Measurements from ENCODE around the gene PPP1R14B. TPM values are rescaled to one million over a fixed set of nuclear protein-coding genes. Genes with fewer than 3 reads are reported as not detected.

The PPP1R14B gene
- total and polyA plus RNA-seq, 2 of the 13 experiments (the other 11 are each of a cell fraction or from before 2014, with no cell fraction given), result 110 to 148 TPM

DNA sequence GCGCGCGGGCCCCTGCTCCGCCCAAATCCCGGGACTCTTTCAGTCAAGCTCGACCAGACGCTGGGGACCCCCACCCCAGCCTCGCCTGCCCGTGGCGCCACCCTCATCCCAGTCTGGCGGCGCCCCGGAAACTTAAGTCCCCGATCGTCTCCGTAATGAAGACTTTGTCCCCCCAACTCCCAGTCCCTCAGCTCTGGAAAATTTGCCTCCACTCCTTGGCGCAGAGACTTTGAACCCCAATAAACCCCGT is 4.9 kb upstream of the PPP1R14B start:
- Histone ChIP-seq H3K79me2 (ENCODE audit: insufficient read depth, low read length) (peaks cover 7% of the 10 kb centered on the region), H3K4me1 (ENCODE audit: insufficient read depth, low read length) (peaks cover 51% of the 10 kb centered on the region), H3K9me3 (ENCODE audit: low read length) (no peaks in the 10 kb centered on the region), H3K27ac (ENCODE audit: extremely low read length, insufficient read depth, low read length) (no peak overlapping the region), H3K9ac (ENCODE audit: insufficient read depth, low read depth, low read length) (peak overlapping the region; percentile 70), H3K27me3 (ENCODE audit: control insufficient read depth in 1 of 2, insufficient read depth in 2 of 2, low read length in 2 of 2) (no peaks in the 10 kb centered on the region; a peak in 1 of 5 replicates), H3K4me3 (replicated peaks in 1 of 3; ENCODE audit: insufficient read depth in 1 of 3, low read depth in 2 of 3, low read length in 3 of 3) (peak overlapping the region; percentile 66 to 88 (median 83)), H3K4me2 (ENCODE audit: low read depth, low read length) (peak overlapping the region; percentile 97), H3K36me3 (replicated peaks in 1 of 2; ENCODE audit: control insufficient read depth in 1 of 2, insufficient read depth in 2 of 2, low read length in 2 of 2) (peaks cover 5 to 10% of the 10 kb centered on the region in 2 experiments; a peak in 1 of 5 replicates), H4K20me1 (ENCODE audit: insufficient read depth, low read length) (no peaks in the 10 kb centered on the region), H2AFZ (ENCODE audit: low read length) (no peak overlapping the region)
- no TSS peak for BruUV-seq (replicated peaks)
- ChIA-PET CTCF (ENCODE audit: low intra/inter-chr PET ratio, low total read pairs) (no interaction called here), POLR2A (interaction anchor here (1.3 to 2.1 kb wide), 4 partner anchors 10 to 53 kb away, joined by 6 to 7 read pairs (median 6); partner anchors contain the start of genes ESRRA and FKBP2)
- TF ChIP-seq ZNF83 (CRISPR knock-in tag; IDR thresholded peaks at IDR 0.05; ENCODE audit: borderline replicate concordance), result no peak
- TF ChIP-seq ZNF333 (CRISPR knock-in tag; IDR thresholded peaks at IDR 0.05; ENCODE audit: borderline replicate concordance), result no peak
- 0 out of 2 replicates have a peak, but pooled peaks have one; percentile 9 for TF ChIP-seq RBFOX2 (IDR thresholded peaks at IDR 0.05; ENCODE audit: low read depth, low read length)
- TF ChIP-seq SIX1 (CRISPR knock-in tag; IDR thresholded peaks at IDR 0.05; ENCODE audit: borderline replicate concordance), result no peak
- TF ChIP-seq KDM5B (CRISPR knock-in tag; IDR thresholded peaks at IDR 0.05; ENCODE audit: borderline replicate concordance), result peak; percentile 54; the same call in 1 of the 2 replicates
- TF ChIP-seq ETV5 (CRISPR knock-in tag; IDR thresholded peaks at IDR 0.05; ENCODE audit: borderline replicate concordance), result 0 out of 2 replicates have a peak, but pooled peaks have one; percentile 16
- intact Hi-C loops (cut with micrococcal nuclease; ENCODE audit: unreplicated experiment) (loop anchor here (2.0 kb wide), 2 partner anchors 17 to 61 kb away; no protein-coding TSS in a partner anchor), in situ Hi-C loops (cut with HindIII; ENCODE audit: extremely low pct_ligation_motif_present, low pct_unique_long_range_greater_than_20kb) (no loop called here)
- WGBS (ENCODE audit: low lambda C conversion rate), result 0% methylated on average over 6 of the region's 18 CpGs
- FAIRE-seq (no peak), ATAC-seq (no peak), DNase-seq (ENCODE audit: low spot score) (no peak)

DNA sequence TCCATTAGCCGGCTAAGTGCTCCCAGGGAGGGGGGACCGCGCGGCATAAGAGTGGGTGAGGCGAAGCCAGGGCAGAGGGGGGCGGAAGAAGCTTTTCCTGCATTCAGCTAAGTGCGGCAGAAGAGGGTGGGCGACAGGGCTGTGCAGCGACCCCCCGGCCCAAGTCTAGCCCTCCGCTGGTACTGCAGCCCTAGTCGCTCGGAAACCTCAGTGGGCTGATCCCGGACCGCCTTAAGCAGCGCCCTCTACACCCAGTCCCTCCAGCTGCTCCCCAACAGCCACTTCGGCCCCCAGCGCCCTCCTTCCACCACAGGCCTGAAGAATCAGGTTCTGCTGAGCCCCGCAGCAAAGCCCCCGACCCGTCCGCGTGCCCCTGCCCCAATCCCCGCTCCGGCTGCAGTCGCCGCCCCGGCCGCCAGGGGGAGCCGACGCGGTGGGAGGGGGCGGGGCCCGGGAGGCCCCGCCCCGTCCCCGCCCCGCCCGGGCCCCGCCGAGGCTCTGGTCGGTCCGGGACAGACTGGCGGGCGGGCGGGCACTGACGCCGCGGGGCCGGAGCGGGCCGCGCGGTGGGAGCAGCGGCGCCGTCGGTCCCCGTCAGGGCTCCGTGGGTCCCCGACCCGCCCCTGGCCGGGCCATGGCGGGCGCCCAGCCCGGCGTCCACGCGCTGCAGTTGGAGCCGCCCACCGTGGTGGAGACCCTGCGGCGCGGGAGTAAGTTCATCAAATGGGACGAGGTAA is 4.4 kb upstream of the PPP1R14B start, which contains the start of gene PLCB3:
Gene PLCB3 (plus strand): TSS at position 515 of the 737 bp plus-strand sequence. CDS start 120 bp downstream, at position 635.
- Histone ChIP-seq H3K4me3 (replicated peaks in 1 of 3; ENCODE audit: insufficient read depth in 1 of 3, low read depth in 2 of 3, low read length in 3 of 3) (peak within 1 kb of the TSS; percentile 68 to 88 (median 83)), H3K4me1 (ENCODE audit: insufficient read depth, low read length) (peaks cover 51% of the 10 kb centered on the region), H3K9ac (ENCODE audit: insufficient read depth, low read depth, low read length) (peak within 1 kb of the TSS; percentile 70), H3K9me3 (ENCODE audit: low read length) (no peaks in the 10 kb centered on the region), H3K27me3 (ENCODE audit: control insufficient read depth in 1 of 2, insufficient read depth in 2 of 2, low read length in 2 of 2) (no peaks in the 10 kb centered on the region; a peak in 1 of 5 replicates), H4K20me1 (ENCODE audit: insufficient read depth, low read length) (no peaks in the 10 kb centered on the region), H3K4me2 (ENCODE audit: low read depth, low read length) (peak within 1 kb of the TSS; percentile 100), H3K79me2 (ENCODE audit: insufficient read depth, low read length) (peaks cover 10% of the 10 kb centered on the region), H2AFZ (ENCODE audit: low read length) (no peak within 1 kb of the TSS), H3K27ac (ENCODE audit: extremely low read length, insufficient read depth, low read length) (no peak within 1 kb of the TSS), H3K36me3 (replicated peaks in 1 of 2; ENCODE audit: control insufficient read depth in 1 of 2, insufficient read depth in 2 of 2, low read length in 2 of 2) (0 out of 5 replicates have a peak, but pooled peaks cover 1 to 7% of the 10 kb centered on the region in 2 experiments)
- ChIA-PET POLR2A (interaction anchor here (0.9 to 2.1 kb wide), 9 partner anchors 10 to 70 kb away, joined by 3 to 14 read pairs (median 6); partner anchors contain the start of genes ESRRA, FKBP2 and PRDX5), CTCF (ENCODE audit: low intra/inter-chr PET ratio, low total read pairs) (no interaction called here)
- DNase-seq (ENCODE audit: low spot score), result no peak
- FAIRE-seq, result no peak
- in situ Hi-C loops (cut with HindIII; ENCODE audit: extremely low pct_ligation_motif_present, low pct_unique_long_range_greater_than_20kb), result no loop called here
- intact Hi-C loops (cut with micrococcal nuclease; ENCODE audit: unreplicated experiment), result loop anchor here (2.0 kb wide), 2 partner anchors 18 to 60 kb away; no protein-coding TSS in a partner anchor
- ATAC-seq, result peak; percentile 39
- BruUV-seq (replicated peaks), result no TSS peak
- 0% methylated on average over 6 of the region's 75 CpGs for WGBS (ENCODE audit: low lambda C conversion rate)
- no peak for TF ChIP-seq ZNF225 (CRISPR knock-in tag; IDR thresholded peaks at IDR 0.05)
- no peak for TF ChIP-seq ZNF577 (CRISPR knock-in tag; IDR thresholded peaks at IDR 0.05; ENCODE audit: borderline replicate concordance, low read depth)
- no peak for TF ChIP-seq NR1H2 (CRISPR knock-in tag; IDR thresholded peaks at IDR 0.05; ENCODE audit: borderline replicate concordance, low read depth)
- TF ChIP-seq ZNF10 (CRISPR knock-in tag; IDR thresholded peaks at IDR 0.05; ENCODE audit: borderline replicate concordance, low read depth), result no peak
- TF ChIP-seq ZSCAN9 (CRISPR knock-in tag; IDR thresholded peaks at IDR 0.05; ENCODE audit: borderline replicate concordance), result no peak
- TF ChIP-seq TAF1 (CRISPR knock-in tag; IDR thresholded peaks at IDR 0.05), result peak; percentile 24; the same call in 1 of the 2 replicates
- TF ChIP-seq, protein P1, sequence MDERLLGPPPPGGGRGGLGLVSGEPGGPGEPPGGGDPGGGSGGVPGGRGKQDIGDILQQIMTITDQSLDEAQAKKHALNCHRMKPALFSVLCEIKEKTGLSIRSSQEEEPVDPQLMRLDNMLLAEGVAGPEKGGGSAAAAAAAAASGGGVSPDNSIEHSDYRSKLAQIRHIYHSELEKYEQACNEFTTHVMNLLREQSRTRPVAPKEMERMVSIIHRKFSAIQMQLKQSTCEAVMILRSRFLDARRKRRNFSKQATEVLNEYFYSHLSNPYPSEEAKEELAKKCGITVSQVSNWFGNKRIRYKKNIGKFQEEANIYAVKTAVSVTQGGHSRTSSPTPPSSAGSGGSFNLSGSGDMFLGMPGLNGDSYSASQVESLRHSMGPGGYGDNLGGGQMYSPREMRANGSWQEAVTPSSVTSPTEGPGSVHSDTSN (CRISPR knock-in tag; IDR thresholded peaks at IDR 0.05), result no peak
- no peak for TF ChIP-seq GTF2F1 (IDR thresholded peaks at IDR 0.05; ENCODE audit: low read length)

All from HepG2 (cell line).